T-cell (primary cell): Measurements from ENCODE around the gene CTDP1. TPM values are rescaled to one million over a fixed set of nuclear protein-coding genes. Genes with fewer than 3 reads are reported as not detected.

Experiments used
- ATAC-seq, 4 experiments: fragments of 200-7000 bp in 3 of 4; fragments of 150-1000 bp in 1 of 4; cut with Tn5 transposase; replicated peaks in 1 of 4; 1 replicate in 3 of 4; 2 replicates in 1 of 4; pipeline ENCODE4 v1.10.0; 2021; ENCODE audit warnings: moderate library complexity in 3 of 4, mild to moderate bottlenecking in 2 of 4, moderate number of reproducible peaks in 1 of 4
- CTCF ChIA-PET, 2 donors: fragments of 300-600 bp; sonication (Branson Sonifier 250); formaldehyde crosslinking; loops; one replicate each; lab custom pipeline; 2022; ENCODE audit warnings: antibody characterized with exemption in 2 of 2; lab: Charles Lee
- POLR2A ChIA-PET, 2 donors: fragments of 300-600 bp; sonication (Branson Sonifier 250); formaldehyde crosslinking; loops; one replicate each; lab custom pipeline; 2022; ENCODE audit warnings: antibody characterized with exemption in 2 of 2; lab: Charles Lee
- DNase-seq, 35 experiments: peaks; one replicate each; pipeline versions ENCODE4 v3.0.0 to v3.0.0-alpha.2; 2013 to 2023
- H3K27ac ChIP-seq: one replicate; pipeline ENCODE4 v1.5.1; 2013; ENCODE audit warnings: low read length
- H3K27me3 ChIP-seq, 2 experiments: replicated peaks in 1 of 2; 1 replicate in 1 of 2; 2 replicates in 1 of 2; pipeline versions ENCODE4 v1.6.1 to v1.7.0; 2013; ENCODE audit warnings: low read length in 1 of 2, mixed read lengths in 1 of 2; ENCODE audit not compliant: control insufficient read depth in 2 of 2, insufficient read depth in 2 of 2; ENCODE audit errors: extremely low read depth in 1 of 2
- H3K36me3 ChIP-seq, 2 donors: 1 replicate in 1 of 2; 2 replicates in 1 of 2; pipeline versions ENCODE4 v1.6.1 to v1.7.0; 2013; ENCODE audit warnings: low read length in 1 of 2; ENCODE audit not compliant: control insufficient read depth in 2 of 2, insufficient read depth in 1 of 2; ENCODE audit errors: extremely low read depth in 1 of 2
- H3K4me1 ChIP-seq, 2 experiments: 1 replicate in 1 of 2; 2 replicates in 1 of 2; pipeline versions ENCODE4 v1.6.1 to v1.7.0; 2013; ENCODE audit warnings: low read length in 2 of 2, mixed read lengths in 1 of 2; ENCODE audit not compliant: insufficient read depth in 2 of 2, control insufficient read depth in 1 of 2; ENCODE audit errors: extremely low read depth in 1 of 2
- H3K4me3 ChIP-seq, 2 donors: 1 replicate in 1 of 2; 2 replicates in 1 of 2; pipeline versions ENCODE4 v1.5.1 to v1.7.0; 2013; ENCODE audit warnings: mild to moderate bottlenecking in 2 of 2, low read length in 1 of 2, moderate library complexity in 1 of 2; ENCODE audit not compliant: control insufficient read depth in 1 of 2; ENCODE audit errors: extremely low read depth in 1 of 2
- H3K9me3 ChIP-seq: 2 replicates; pipeline ENCODE4 v1.7.0; 2013
- H3K27ac Mint-ChIP-seq, 2 donors: one replicate each; pipeline ENCODE4 v1.8.0; 2020 to 2021; ENCODE audit warnings: mild to moderate bottlenecking in 2 of 2, mixed read lengths in 2 of 2
- H3K27me3 Mint-ChIP-seq, 2 donors: one replicate each; pipeline ENCODE4 v1.8.0; 2021 to 2022; ENCODE audit warnings: mixed read lengths in 2 of 2
- H3K36me3 Mint-ChIP-seq: one replicate; pipeline ENCODE4 v1.8.0; 2021; ENCODE audit warnings: mixed read lengths
- H3K4me1 Mint-ChIP-seq, 3 donors: one replicate each; pipeline ENCODE4 v1.8.0; 2020 to 2022; ENCODE audit warnings: mixed read lengths in 3 of 3, mild to moderate bottlenecking in 1 of 3
- H3K4me3 Mint-ChIP-seq, 3 donors: one replicate each; pipeline ENCODE4 v1.8.0; 2020 to 2022; ENCODE audit warnings: mild to moderate bottlenecking in 3 of 3, mixed read lengths in 3 of 3, moderate library complexity in 3 of 3
- H3K9me3 Mint-ChIP-seq, 3 donors: one replicate each; pipeline ENCODE4 v1.8.0; 2020 to 2022; ENCODE audit warnings: mixed read lengths in 3 of 3
- WGBS: methylation state at CpG from one replicate; pipeline ENCODE4 v1.1.5; 2013; ENCODE audit warnings: missing lambda C conversion rate; ENCODE audit not compliant: insufficient coverage; 5-methylcytosine and 5-hydroxymethylcytosine counted together
- total RNA-seq, 35 experiments: library from RNA in 6 of 35; stranded (reverse) in 6 of 35; fragments of 120-200 nt in 1 of 35; gene quantifications; one replicate each; pipeline versions ENCODE4 v1.2.1 to v1.2.4 and lab custom pipeline; 2013 to 2026

The CTDP1 gene
- total RNA-seq, 5 donors from 2014 or later (not counting 1 experiment from before 2014, with no cell fraction given): 46.3 to 78.0 (median 49.4) TPM

DNA sequence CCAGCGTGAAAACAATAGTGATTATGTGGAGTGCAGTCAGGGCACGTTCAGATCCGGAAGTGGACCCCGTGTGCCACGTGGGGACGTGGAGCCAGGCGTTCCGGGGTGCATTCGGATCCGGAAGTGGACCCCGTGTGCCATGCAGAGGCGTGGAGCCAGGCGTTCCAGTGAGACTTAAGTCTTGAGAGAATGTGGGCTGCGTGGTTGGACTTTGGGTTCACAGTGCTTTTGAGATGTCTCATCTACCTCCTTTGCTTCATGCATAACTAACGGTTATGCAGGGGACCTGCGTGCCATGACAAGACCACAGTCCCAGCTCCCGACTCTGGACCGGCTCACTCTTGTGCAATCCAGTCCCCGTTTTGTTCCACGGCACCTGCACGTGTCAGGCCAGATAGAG lies 28.8 kb downstream of the CTDP1 start:
- no peak for DNase-seq
- Mint-ChIP-seq H3K27me3 (no peaks in the 10 kb centered on the region), H3K36me3 (peaks cover 74% of the 10 kb centered on the region), H3K4me3 (no peak overlapping the region), H3K9me3 (no peaks in the 10 kb centered on the region), H3K4me1 (peaks cover 2 to 5% (median 4%) of the 10 kb centered on the region in 3 donors), H3K27ac (no peak overlapping the region)
- Histone ChIP-seq H3K4me1 (no peaks in the 10 kb centered on the region), H3K9me3 (no peaks in the 10 kb centered on the region), H3K4me3 (no peak overlapping the region), H3K27me3 (no peaks in the 10 kb centered on the region), H3K27ac (no peak overlapping the region), H3K36me3 (peaks cover 13 to 87% of the 10 kb centered on the region in 2 donors)
- 98% methylated on average over 13 of the region's 21 CpGs for WGBS
- ChIA-PET POLR2A (no interaction called here), CTCF (no interaction called here)
- ATAC-seq: no peak

DNA sequence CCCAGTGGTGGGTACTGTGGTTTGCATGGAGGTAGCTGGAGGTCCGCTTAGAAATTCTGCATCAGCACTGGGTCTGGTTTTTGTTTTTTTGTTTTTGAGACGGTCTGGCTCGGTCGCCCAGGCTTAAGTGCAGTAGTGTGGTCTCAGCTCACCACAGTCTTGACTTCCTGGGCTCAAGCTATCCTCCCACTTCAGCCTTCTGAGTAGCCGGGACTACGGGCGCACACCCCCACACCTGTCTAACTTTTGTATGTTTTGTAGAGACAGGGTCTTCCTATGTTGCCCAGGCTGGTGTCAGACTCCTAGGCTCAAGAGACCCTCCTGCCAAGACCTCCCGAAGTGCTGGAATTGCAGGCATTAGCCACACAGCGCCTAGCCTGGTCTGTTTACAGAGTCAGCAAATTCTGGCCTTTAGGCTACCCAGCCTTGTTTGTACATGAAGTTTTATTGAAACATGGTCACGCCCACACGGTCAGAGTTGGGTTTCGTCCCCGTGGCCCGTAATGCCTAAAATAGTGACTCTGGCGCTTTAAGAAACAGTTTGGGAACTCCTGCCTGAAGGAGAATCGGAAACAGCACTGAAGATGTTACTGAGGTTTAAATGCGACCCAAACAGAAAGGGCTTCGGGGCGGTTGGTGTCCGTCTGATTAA lies 32.7 kb downstream of the CTDP1 start:
- CTCF ChIA-PET: no interaction called here
- Mint-ChIP-seq H3K36me3 (peaks cover 57% of the 10 kb centered on the region), H3K4me3 (no peak overlapping the region), H3K9me3 (no peaks in the 10 kb centered on the region), H3K4me1 (no peaks in the 10 kb centered on the region), H3K27me3 (no peaks in the 10 kb centered on the region), H3K27ac (no peak overlapping the region)
- Histone ChIP-seq H3K4me1 (no peaks in the 10 kb centered on the region), H3K27ac (no peak overlapping the region), H3K9me3 (no peaks in the 10 kb centered on the region), H3K4me3 (no peak overlapping the region), H3K36me3 (peaks cover 26 to 84% of the 10 kb centered on the region in 2 donors), H3K27me3 (no peaks in the 10 kb centered on the region)
- ATAC-seq: no peak
- WGBS: 97% methylated on average over 10 of the region's 20 CpGs
- DNase-seq: no peak
- POLR2A ChIA-PET: no interaction called here

DNA sequence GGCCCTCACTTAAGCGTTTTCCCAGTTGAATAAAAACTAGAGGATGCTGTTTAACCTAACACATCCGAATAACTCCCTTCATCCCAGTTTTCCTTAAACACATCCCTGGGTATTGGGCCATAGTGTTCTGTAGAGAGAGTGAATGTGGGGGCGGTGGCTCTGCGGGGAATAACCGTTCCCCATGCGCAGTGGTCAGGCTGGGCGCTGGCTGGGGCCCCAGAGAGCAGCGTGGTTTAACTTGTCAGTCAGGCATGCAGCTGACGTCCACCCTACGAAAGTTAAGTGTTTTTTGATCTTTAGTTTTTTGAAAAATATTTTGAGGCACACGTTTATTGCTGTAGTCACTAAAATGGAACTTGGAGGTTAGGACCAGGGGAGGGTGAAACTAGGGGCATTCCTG lies 33.7 kb downstream of the CTDP1 start:
- peaks cover 53% of the 10 kb centered on the region for H3K36me3 Mint-ChIP-seq
- ChIA-PET CTCF (no interaction called here), POLR2A (no interaction called here)
- no peak for ATAC-seq
- no peak for DNase-seq
- no peak overlapping the region for H3K4me3 ChIP-seq
- no peaks in the 10 kb centered on the region for H3K9me3 Mint-ChIP-seq
- H3K27me3 Mint-ChIP-seq: no peaks in the 10 kb centered on the region
- H3K36me3 ChIP-seq: peaks cover 23 to 85% of the 10 kb centered on the region in 2 donors
- H3K27ac ChIP-seq: no peak overlapping the region
- H3K4me1 Mint-ChIP-seq: no peaks in the 10 kb centered on the region
- H3K4me1 ChIP-seq: no peaks in the 10 kb centered on the region
- 96% methylated on average over 9 of the region's 11 CpGs for WGBS
- H3K4me3 Mint-ChIP-seq: no peak overlapping the region
- no peak overlapping the region for H3K27ac Mint-ChIP-seq
- H3K9me3 ChIP-seq: no peaks in the 10 kb centered on the region
- H3K27me3 ChIP-seq: no peaks in the 10 kb centered on the region

DNA sequence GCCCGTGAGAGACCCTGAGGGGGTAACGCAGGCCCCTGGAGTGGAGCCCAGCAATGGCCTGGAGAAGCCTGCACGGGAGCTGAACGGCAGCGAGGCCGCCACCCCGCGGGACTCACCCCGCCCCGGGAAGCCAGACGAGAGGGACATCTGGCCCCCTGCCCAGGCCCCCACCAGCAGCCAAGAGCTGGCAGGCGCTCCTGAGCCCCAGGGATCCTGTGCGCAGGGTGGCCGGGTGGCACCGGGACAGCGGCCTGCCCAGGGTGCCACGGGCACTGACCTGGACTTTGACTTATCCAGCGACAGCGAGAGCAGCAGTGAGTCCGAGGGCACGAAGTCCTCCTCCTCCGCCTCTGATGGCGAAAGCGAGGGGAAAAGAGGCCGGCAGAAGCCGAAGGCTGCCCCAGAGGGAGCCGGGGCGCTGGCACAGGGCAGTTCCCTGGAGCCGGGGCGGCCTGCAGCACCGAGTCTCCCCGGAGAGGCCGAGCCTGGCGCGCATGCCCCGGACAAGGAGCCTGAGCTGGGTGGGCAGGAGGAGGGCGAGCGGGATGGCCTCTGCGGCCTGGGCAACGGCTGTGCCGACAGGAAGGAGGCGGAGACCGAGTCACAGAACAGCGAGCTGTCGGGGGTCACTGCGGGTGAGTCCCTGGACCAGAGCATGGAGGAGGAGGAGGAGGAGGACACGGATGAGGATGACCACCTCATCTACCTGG lies 35.1 kb downstream of the CTDP1 start:
- DNase-seq: no peak
- ChIA-PET CTCF (no interaction called here), POLR2A (interaction anchor here in 1 of 2 donors (0.8 kb wide), 1 partner anchor 226 kb away, joined by 7 read pairs; no protein-coding TSS in a partner anchor)
- Histone ChIP-seq H3K36me3 (peaks cover 25 to 84% of the 10 kb centered on the region in 2 donors), H3K4me1 (no peaks in the 10 kb centered on the region), H3K4me3 (no peak overlapping the region), H3K9me3 (no peaks in the 10 kb centered on the region), H3K27me3 (no peaks in the 10 kb centered on the region), H3K27ac (no peak overlapping the region)
- Mint-ChIP-seq H3K27me3 (no peaks in the 10 kb centered on the region), H3K4me1 (no peaks in the 10 kb centered on the region), H3K9me3 (no peaks in the 10 kb centered on the region), H3K4me3 (no peak overlapping the region), H3K27ac (no peak overlapping the region), H3K36me3 (peaks cover 59% of the 10 kb centered on the region)
- 97% methylated on average over 46 of the region's 47 CpGs for WGBS
- ATAC-seq: no peak

DNA sequence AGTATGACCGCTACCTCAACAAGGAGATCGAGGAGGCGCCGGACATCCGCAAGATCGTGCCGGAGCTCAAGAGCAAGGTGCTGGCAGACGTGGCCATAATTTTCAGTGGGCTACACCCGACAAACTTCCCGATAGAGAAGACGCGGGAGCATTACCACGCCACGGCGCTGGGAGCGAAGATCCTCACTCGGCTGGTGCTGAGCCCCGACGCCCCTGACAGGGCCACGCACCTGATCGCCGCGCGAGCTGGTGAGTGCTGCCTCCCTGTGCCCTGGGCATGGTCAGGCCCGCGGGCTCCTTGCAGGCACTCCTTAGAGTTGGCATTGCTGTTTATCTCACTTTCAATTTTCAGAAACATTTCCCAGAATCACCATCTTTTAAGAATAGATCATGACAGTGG lies 35.7 kb downstream of the CTDP1 start:
- no peaks in the 10 kb centered on the region for H3K9me3 ChIP-seq
- Mint-ChIP-seq H3K27me3 (no peaks in the 10 kb centered on the region), H3K36me3 (peaks cover 59% of the 10 kb centered on the region), H3K27ac (no peak overlapping the region), H3K9me3 (no peaks in the 10 kb centered on the region), H3K4me3 (no peak overlapping the region), H3K4me1 (no peaks in the 10 kb centered on the region)
- ChIA-PET POLR2A (no interaction called here), CTCF (no interaction called here)
- peaks cover 25 to 79% of the 10 kb centered on the region in 2 donors for H3K36me3 ChIP-seq
- ATAC-seq: no peak
- no peak overlapping the region for H3K4me3 ChIP-seq
- WGBS: 98% methylated on average over 24 of the region's 26 CpGs
- H3K27ac ChIP-seq: no peak overlapping the region
- no peaks in the 10 kb centered on the region for H3K27me3 ChIP-seq
- no peaks in the 10 kb centered on the region for H3K4me1 ChIP-seq
- no peak for DNase-seq

DNA sequence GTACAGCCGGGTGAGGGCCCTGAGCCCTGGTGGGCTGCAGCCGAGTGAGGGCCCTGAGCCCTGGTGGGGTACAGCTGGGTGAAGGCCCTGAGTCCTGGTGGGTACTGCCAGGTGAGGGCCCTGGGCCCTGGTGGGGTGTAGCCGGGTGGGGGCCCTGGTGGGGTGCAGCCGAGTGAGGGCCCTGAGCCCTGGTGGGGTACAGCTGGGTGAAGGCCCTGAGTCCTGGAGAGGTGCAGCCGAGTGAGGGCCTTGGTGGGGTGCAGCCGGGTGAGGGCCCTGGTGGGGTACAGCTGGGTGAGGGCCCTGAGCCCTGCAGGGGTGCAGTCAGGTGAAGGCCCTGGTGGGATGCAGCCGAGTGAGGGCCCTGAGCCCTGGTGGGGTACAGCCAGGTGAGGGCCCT lies 37.5 kb downstream of the CTDP1 start:
- H3K27ac ChIP-seq: no peak overlapping the region
- CTCF ChIA-PET: no interaction called here
- Mint-ChIP-seq H3K4me1 (no peaks in the 10 kb centered on the region), H3K9me3 (no peaks in the 10 kb centered on the region), H3K27ac (no peak overlapping the region), H3K36me3 (peaks cover 57% of the 10 kb centered on the region), H3K27me3 (no peaks in the 10 kb centered on the region), H3K4me3 (no peak overlapping the region)
- H3K27me3 ChIP-seq: no peaks in the 10 kb centered on the region
- POLR2A ChIA-PET: no interaction called here
- peaks cover 25 to 80% of the 10 kb centered on the region in 2 donors for H3K36me3 ChIP-seq
- H3K9me3 ChIP-seq: no peaks in the 10 kb centered on the region
- 100% methylated on average over 7 of the region's 7 CpGs for WGBS
- H3K4me1 ChIP-seq: no peaks in the 10 kb centered on the region
- DNase-seq (no peak), ATAC-seq (peak in 2 of 4 experiments; percentile 24 to 25)
- H3K4me3 ChIP-seq: no peak overlapping the region
